Right hindlimb (tissue), 1 donor: ENCODE measurements around the gene NDUFA3.

Experiments
- DNase-seq: peaks from one replicate; pipeline ENCODE4 v3.0.0-alpha.2; 2018

NDUFA3 gene

GRCh38 chr19:54138489-54139256, 36.0 kb downstream of the NDUFA3 start:
- DNase-seq = peak; percentile 40

- no peak for DNase-seq
These were observed 38.7 kb downstream of the NDUFA3 start for GRCh38 chr19:54141356-54141755.

- DNase-seq = no peak
These were observed 39.6 kb downstream of the NDUFA3 start for GRCh38 chr19:54142166-54142780.

GRCh38 chr19:54145541-54146158, 43.0 kb downstream of the NDUFA3 start:
- DNase-seq = no peak

GRCh38 chr19:54147676-54148075, 45.0 kb downstream of the NDUFA3 start:
- DNase-seq = no peak

GRCh38 chr19:54148158-54148557, 45.5 kb downstream of the NDUFA3 start:
- no peak for DNase-seq

- no peak for DNase-seq
These were observed 46.6 kb downstream of the NDUFA3 start for GRCh38 chr19:54149021-54149812.

GRCh38 chr19:54151362-54152035, 48.8 kb downstream of the NDUFA3 start:
- no peak for DNase-seq

GRCh38 chr19:54152267-54152666, 49.6 kb downstream of the NDUFA3 start:
- no peak for DNase-seq

GRCh38 chr19:54152878-54153524, 50.3 kb downstream of the NDUFA3 start:
- DNase-seq = no peak

GRCh38 chr19:54153731-54154326, 51.2 kb downstream of the NDUFA3 start:
- no peak for DNase-seq

GRCh38 chr19:54154603-54155345, 52.1 kb downstream of the NDUFA3 start:
- DNase-seq = no peak

- no peak for DNase-seq
These were observed 53.0 kb downstream of the NDUFA3 start for GRCh38 chr19:54155694-54156093.

- no peak for DNase-seq
These were observed 53.8 kb downstream of the NDUFA3 start for GRCh38 chr19:54156490-54156889.

- no peak for DNase-seq
These were observed 54.3 kb downstream of the NDUFA3 start for GRCh38 chr19:54156953-54157352.
